GM19035 (cell line): Measurements from ENCODE around the gene RAB30.

Experiments
- ATAC-seq: cut with Tn5 transposase; IDR thresholded peaks from one replicate; pipeline ENCODE4 v1.9.1; 2021; ENCODE audit not compliant: unreplicated experiment

Gene RAB30

DNA sequence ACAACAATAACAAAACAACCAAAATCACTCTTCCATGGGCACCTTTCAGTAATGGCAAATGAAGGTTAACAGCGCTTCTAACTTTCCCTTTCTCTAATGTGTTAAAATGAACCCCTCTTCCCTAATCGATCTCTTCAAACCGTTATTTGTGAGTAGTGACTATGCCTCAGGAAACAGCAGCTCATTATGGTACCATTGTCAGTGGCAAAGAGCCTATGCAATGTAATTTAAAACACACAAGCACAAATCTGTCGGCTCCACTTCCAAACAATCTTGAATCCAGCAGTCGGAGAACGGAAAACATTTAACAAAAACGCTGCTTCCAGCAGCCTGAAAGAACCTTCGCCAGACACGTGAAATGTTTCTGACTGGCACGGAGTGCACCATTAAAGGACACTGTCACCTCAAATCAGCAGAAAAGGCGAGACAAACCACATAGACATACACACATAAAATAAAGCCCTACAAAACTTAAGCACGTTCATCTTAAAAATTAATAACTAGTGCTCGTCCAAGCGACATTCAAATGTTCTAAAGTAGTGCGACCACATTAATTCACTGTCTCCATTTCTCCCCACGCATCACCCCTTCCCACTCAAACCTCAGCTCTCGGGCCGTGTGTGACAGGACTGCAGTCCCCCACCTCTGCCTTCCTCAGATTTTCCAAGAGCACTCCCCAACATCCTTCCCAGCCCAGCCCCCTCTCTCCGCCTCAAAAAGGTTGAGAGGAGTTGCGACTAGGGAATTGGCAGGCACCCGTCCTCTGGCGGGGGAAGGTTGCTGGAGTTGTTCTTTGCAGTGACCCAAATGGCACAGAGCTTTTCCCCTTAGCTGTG lies 748 bp downstream of the RAB30 start:
- ATAC-seq: peak; percentile 0

DNA sequence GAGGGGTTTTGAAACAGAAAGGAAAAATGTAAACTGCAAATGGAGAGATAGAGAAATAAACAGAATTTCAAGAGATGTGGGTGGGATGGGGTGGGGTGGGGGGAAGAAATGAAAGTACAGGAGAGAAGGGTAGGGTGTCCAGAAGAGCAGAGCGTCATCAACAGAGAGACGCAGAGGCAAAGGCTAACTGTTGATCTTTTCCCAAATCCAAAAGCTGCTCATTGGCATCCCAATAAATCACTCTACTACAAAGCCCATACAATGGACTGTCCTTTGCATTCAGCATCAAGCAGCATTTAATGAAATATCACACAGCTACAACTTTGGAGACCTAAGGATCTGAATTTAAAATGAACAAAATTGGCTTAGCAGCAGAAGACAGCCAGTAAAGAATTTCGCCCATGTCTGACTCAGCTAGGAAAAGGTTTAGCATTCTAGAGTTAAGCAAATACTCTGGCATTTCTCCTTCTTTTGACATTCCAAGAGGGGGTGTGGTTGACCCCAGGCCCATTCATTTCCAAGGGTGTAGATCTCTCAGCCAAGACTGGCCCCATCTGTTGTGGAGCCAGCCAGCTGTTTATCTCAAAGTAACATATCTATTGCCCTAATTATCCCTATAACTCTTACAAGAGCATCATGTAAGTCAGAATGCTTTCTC lies 1.5 kb downstream of the RAB30 start:
- ATAC-seq: no peak

DNA sequence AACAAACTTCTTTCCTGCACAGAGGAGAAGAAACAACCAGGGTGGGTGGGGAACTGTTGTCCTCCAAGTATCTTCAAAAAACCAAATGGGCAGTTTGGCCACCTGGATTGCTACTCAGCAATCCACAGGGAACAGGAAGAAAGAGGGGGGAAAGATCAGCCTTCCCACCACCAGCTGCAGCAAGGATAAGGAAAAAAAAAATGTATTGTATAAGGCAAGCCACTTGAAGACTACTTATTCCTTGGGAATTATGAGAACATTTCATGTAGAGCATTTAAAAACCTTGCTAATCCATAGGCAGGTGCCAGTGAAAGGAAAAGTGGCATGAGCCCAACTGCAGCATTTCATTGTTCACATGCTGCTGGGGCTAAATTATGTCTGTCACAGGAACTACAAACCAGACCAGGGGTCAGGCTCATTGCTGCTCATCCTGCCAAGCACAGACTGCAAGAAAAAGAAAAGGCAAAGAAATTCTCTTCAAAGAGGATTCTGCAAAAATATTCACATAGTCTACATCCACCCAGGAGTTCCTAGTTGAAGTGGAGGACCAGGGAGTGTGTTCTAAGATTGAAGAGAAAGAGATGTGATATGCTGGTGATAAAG lies 2.2 kb downstream of the RAB30 start:
- no peak for ATAC-seq

DNA sequence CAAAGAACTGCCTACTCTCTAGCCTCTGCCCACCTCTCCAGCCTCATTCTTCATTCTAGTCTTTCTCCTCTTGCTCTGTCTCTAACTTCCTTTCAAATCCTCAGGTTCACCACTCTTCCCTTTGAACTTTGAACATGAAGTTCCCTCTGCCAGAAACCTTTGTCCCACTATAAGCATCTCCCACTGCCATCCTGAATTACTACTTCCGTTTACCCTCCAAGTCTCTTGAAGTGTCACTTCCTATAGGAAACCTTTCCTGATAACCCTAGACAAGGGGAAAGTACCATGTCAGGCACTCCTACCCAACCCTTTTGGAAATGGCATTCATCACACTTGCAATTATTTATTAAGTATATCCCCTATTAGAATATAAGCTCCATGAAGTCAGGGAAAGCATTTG lies 3.1 kb downstream of the RAB30 start:
- no peak for ATAC-seq

DNA sequence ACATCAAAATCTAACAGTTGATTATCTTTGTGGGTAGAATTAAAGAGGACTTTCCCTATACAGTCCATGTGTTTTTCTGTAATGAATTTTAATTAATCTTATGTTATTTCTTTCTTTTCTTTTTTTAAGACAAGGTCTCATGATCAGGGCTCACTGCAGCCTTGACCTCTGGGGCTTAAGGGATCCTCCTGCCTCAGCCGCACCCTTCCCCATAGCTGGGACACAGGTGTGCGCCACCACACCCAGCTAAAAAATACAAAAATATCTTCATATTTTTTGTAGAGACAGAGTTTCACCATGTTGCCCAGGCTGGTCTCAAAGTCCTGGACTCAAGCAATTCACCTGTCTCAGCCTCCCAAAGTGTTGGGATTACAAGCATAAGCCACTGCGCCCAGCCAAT lies 7.7 kb downstream of the RAB30 start:
- no peak for ATAC-seq

DNA sequence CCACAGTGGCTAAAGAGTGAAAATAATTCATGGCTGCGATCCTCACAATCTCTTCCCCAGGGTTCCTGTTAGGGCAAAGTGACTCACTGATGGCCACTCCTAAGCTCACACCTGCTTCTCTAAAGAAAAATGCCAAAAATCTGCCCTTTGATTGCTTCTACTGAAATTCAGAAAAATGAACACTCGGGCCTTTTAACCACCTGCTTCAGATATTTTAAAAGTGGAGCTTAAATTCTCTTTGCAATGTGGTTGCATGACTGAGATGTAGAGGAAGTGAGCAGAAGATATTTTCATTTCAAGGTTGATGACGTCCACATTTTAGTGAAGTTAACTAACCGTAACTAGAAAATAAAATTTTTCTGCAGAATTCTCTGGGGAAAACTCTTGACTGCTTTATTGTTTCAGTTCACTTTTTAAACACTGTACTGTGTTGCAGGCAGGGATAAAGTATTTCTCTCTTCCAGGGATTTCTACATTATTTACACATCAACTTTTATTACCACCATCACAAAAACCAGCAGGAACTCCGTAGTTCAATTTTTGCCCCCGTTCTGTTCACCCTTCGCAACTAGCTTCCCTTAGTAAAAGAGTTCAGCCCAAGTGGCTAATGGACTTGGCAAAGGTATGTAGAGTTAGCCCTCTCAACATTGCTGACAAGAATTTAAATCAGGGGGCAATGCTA lies 8.5 kb downstream of the RAB30 start:
- peak; percentile 64 for ATAC-seq

DNA sequence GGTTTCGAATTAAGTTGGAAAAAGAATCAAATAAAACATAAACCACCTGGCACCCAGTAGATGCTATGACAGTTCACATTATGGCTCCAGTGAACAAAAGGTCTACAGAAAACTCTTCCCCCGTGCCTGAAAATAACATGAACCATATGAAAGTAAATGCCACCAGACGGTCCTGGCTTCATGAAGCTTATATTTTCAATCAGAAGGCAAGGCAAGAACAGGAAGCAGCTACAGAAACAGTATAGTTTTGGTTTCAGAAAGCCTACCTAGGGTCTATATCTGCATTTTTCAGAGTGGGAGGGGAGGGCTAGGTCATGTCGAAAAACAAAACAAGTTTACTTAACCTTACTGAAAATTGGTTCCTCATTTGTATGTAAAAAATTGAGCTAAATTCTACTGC lies 9.8 kb downstream of the RAB30 start:
- peak; percentile 64 for ATAC-seq

DNA sequence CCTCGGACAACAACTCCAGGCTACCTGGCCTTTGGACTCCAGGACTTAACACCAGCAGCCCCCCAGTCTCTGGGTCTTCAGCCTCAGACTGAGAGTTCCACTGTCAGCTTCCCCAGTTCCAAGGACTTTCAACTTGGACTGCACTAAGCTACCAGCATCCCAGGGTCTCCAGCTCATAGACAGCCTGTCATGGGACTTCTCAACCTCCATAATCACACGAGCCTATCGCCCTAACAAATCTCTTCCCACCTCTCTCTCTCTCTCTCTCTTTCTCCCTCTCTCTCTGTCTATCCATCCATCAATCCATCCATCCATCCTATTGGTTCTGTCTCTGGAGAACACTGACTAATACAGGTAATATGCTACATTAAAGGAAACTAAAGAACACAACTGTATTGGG lies 10.7 kb downstream of the RAB30 start:
- ATAC-seq: no peak

DNA sequence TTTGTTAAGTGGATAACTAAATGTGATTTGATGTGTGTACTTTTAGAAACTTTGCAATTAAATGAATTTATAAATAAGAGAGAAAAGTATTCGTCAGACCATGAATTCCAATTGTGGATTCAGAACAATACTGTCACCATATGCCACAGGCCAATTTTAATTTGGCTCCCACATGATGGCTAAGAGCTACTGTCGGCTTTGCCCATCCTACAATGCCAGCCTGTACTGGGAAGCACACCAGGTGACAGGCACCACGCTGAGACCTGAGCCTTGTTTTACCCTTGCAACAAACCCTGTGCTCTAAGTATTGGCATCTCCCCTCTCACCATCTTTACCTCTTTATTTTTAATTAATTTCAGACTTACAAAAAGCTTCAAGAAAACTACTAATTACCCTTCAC lies 14.0 kb downstream of the RAB30 start:
- no peak for ATAC-seq

DNA sequence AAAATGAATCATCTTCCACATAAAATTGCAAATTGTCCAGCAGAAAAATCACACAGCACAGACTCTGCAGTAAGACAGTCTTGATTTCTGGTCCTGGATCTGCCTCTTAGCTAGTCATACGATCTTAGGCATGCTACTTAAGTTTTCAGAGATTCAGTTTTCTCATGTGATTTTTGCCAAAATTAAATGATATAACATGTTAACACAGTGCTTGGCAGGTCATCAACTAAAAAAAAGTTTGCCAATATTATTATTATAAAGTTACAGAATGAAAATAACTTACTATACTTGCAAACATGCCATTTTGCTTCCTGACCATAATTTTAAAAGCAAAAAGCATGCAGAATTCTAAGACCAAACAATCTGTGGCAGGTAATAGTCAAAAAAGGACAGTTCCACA lies 15.1 kb downstream of the RAB30 start:
- no peak for ATAC-seq

DNA sequence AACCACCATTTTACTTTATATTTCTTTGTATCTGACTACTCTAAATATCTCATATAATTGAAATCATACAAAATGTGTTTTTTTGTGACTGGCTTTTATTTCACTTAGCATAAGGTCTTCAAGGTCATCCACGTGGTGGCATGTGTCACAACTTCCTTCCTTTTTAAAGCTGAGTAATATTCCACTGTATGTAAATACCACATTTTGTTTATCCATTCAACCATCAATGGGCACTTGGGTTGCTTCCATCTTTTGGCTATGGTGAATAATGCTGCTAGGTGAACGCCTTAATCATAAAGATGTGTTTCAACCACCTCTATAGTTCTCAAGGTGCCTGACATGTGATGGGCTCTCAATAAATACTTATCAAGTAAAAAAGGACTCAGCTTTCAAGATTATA lies 15.5 kb downstream of the RAB30 start:
- no peak for ATAC-seq

DNA sequence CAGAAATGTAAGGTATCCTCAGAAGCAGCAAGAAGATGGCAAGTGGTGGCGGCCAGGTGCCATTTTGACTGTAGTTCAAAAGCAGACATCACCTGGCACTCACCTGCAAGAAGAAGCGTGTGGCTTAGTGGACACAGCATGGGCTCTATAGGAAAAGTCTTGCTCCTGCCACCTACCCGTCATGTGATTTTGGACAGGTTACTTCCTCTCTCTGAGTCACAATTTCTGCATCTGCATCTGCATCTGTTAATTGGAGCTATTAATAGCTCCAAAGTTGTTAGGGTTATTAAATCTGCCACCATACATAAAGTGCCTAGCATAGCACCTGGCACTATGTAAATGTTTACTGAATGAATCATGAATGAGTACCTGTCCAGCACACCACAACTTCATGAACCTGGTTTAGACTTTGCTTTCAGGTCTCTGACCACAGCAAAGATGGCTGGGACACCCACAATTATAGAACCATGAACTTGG lies 16.8 kb downstream of the RAB30 start:
- ATAC-seq: peak; percentile 50

DNA sequence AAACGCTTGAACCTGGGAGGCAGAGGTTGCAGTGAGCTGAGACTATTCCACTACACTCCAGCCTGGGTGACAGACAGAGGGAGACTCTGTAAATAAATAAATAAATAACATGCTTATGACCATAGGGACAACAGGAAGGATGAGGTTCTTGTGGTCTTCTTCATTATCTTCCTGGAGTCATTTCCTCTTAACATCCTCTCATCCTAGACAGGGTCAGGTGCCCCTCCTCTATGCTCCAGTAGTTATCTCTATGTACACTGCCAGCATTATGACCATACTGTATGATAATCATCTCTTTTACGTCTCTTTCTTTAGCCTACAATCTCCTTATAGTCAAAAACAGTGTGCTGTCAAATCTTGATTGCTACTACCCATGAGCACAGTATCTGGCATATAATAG lies 17.7 kb downstream of the RAB30 start:
- peak; percentile 63 for ATAC-seq

DNA sequence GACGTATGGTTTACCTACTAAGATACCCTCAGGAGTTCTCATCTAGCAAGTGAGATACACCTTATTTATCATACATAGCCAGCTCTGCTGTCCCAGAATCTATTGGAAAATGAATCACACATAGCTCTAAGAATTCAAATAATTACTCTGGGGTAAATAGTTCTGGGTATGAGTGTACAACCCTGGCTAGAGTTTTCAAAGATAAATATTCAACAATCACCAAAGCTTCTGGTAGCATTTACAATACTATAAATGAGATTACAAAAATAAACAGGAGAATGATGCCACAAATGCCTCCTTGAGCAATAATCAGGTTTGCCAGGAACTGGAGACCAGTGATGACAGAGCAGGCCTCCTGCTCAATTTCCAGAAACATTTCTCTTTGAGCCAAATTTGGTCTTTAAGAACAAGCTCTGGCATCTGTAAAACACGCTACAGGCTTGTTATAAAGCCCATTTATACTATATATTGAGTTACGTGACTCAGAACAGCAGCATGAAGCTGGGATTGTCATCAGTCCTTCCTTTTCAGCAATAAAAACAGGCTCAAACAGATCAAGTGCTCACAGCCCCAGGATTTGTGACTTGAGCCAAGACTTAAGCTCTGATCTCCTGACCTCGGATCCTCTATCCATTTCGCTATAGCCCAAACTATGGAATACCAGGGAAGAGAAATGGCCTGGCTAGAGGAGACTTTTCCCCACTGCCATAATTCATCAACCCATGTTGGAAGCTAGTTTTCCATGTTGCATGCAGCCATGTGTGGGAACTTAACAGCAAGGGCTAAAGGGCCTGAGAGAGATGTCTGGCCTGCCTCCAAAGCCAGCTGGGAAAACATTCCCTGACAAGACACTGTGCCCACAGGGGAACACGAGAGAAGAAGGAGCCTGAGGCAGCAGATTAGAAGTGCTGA lies 19.7 kb downstream of the RAB30 start:
- no peak for ATAC-seq

DNA sequence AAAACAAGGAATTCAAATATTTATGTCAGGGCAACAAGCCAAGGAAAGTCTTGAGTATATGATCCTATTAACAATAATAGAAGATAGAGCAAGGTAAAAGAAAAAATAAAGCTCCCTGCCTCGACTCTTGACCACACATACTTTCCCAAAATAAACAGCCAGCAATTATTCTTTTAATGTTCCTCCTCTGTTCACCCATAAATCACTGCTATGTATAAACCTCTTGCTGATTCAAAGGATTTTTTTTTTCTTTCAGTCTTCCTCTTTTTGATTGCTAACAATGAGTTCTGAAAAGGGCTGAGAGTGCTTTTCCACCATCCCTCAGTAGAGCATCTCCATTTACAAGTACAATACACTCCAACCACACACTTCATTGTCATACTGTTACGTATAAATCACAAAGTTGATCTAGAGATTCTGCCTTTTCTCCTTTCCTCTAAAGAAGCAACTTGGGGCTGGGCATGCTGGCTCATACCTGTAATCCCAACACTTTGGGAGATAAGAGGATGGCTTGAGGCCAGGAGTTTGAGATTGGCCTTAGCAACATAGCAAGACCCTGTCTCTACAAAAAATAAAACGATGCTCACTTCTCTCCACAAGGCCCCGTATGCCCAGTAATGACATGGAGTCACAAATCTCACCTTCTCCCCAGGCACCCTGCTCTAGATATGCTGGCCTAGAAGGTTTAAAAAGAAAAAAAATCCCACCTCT lies 24.0 kb downstream of the RAB30 start:
- no peak for ATAC-seq

DNA sequence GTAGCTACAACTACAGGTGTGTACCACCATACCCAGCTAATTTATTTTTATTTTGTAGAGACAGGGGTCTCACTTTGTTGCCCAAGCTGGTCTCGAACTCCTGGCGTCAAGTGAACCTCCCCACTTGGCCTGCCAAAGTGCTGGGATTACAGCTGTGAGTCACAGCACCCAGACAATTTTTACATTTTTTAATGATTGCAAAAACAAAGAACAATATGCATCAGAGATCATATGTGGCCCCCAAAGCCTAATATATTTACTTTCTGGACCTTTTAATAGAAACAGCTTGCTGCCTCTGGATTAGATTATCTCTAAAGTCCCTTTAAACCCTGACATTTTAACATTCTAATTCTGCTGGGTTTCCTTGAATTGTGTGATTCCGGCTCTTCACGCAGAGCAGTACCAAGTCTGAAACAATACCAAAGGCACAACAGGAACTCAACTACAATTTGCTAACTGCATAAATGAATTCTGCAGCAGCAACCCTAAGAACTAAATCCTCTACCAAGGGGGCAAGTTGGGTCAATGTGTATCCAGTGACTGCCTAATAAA lies 25.0 kb downstream of the RAB30 start:
- no peak for ATAC-seq

DNA sequence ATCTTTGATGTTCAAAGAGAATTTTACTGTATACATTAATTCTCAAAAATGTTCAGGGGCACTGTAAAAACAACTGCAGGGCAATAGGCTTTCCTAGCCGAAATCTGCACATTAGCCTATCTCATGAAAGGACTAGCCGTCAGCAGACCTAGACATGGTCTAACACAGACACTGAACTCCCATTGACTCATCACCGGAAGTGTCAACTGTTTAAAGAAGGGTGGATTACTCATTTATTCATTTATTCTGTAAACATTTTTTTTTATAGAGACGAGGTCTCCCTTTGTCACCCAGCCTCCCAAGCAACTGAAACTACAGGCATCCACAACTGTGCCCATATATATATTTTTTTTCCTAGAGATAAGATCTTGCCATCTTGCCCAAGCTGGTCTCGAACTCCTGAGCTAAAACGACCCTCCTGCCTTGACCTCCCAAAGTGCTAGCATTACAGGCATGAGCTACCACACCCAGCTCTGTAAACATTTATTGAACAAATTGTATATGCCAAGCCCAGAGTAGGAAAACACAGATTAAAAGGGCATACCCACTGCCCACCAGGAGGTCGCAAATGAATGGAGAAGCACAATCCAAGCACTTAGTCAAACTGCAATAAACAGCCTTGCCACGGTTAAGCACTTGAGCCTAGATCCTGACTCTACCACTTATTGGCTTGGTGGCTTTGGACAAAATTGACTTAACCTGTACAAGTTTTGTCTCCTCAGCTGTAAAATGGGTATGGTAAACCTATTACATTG lies 26.6 kb downstream of the RAB30 start:
- ATAC-seq: peak; percentile 87

DNA sequence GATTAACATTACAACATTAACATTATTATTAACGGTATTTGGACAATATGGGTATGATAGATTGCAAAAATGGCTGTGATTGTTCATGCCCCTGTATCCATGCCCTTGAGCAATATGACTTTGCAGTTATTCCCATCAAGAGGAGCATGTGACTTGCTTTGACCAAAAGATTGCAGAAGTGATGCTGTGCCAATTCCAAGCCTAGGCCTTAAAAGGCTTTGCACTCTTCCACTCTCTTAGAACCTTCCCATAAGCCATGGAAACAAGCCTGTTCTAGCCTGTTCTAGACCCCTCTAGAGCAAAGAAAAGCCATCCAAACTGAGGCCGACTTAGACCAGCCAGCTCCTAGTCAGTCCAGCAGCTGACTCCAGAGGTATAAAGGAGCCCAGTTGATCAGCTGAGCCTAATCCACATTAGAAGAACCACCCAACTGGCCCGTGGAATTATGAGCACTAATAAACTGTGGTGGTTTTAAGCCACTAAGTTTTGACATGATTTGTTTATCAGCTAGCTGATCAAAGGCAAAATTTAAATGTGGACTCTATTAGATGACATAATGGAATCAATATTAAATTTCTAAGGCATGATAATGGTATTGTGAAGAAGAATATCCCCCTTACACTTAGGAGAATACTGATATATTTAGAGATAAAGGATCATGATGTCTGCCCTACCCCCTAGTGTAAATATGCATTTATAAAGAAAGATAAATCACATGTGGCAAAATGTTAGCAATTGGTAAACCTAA lies 28.6 kb downstream of the RAB30 start:
- no peak for ATAC-seq
